ENCODE results near the gene IGSF5. TPM values are rescaled to one million over a fixed set of nuclear protein-coding genes. Genes with fewer than 3 reads are reported as not detected.
A peak's percentile ranks its signal among the peaks of the same experiment; 100 is the strongest.

The IGSF5 gene
- total RNA-seq, 2 donors from 2014 or later: 1.7 TPM; not detected in 1

DNA sequence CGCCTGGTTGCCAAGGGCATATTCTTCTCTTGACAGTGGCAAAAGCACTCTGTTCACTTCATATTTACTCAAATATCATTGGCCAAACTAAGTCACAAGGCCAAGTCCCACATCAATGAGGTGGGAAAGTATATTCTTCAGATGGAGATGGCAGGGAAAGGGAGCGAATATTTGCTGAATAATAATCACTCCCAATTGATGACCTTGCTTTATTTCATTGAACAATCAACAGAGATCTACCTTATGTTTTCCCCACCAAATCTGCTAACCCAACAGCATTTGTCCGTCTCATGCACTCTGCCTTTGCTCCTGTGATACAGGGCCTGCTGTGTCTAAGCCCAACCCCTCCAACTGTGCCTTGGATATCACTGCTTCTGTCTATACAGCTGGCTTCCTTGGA, 77.1 kb downstream of the IGSF5 start:
- TF ChIP-seq POLR2A (IDR thresholded peaks at IDR 0.05) (no peak), POLR2AphosphoS5 (IDR thresholded peaks at IDR 0.05) (no peak)
- TF ChIP-seq, protein P1, sequence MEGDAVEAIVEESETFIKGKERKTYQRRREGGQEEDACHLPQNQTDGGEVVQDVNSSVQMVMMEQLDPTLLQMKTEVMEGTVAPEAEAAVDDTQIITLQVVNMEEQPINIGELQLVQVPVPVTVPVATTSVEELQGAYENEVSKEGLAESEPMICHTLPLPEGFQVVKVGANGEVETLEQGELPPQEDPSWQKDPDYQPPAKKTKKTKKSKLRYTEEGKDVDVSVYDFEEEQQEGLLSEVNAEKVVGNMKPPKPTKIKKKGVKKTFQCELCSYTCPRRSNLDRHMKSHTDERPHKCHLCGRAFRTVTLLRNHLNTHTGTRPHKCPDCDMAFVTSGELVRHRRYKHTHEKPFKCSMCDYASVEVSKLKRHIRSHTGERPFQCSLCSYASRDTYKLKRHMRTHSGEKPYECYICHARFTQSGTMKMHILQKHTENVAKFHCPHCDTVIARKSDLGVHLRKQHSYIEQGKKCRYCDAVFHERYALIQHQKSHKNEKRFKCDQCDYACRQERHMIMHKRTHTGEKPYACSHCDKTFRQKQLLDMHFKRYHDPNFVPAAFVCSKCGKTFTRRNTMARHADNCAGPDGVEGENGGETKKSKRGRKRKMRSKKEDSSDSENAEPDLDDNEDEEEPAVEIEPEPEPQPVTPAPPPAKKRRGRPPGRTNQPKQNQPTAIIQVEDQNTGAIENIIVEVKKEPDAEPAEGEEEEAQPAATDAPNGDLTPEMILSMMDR (IDR thresholded peaks at IDR 0.05): no peak
- WGBS: 83% methylated on average over 3 of the region's 3 CpGs
- Histone ChIP-seq H3K27me3 (replicated peaks; ENCODE audit: insufficient read depth) (no peaks in the 10 kb centered on the region), H3K27ac (no peak overlapping the region), H3K36me3 (no peaks in the 10 kb centered on the region), H3K4me3 (no peak overlapping the region), H3K9me3 (no peaks in the 10 kb centered on the region), H3K4me1 (replicated peaks) (no peaks in the 10 kb centered on the region)
- intact Hi-C loops (cut with DNase I): no loop called here
- no peak for DNase-seq (ENCODE audit: low spot score)

DNA sequence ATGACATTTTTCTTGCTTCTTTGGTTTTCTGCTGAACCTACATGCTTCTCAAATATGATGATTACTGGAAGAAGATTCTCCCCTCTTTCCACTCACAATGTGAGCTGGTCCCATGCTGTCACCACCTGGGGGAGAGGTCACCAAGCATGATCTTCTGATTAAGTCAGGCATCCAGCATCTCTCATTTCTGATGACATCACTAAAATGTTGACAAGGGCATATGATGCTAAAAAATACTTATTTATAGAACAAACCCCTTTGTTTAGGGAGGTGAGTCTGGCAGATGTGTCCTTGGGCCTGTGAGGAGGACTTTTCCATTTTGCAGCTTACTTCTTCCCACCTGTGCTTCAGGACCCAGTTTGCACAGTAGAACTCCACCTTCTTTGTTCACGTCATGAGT, 80.3 kb downstream of the IGSF5 start:
- no peak for TF ChIP-seq POLR2AphosphoS5 (IDR thresholded peaks at IDR 0.05)
- TF ChIP-seq, protein P1 (IDR thresholded peaks at IDR 0.05): no peak
- no peak for TF ChIP-seq POLR2A (IDR thresholded peaks at IDR 0.05)
- no peak for DNase-seq (ENCODE audit: low spot score)
- no peaks in the 10 kb centered on the region for H3K36me3 ChIP-seq
- H3K4me1 ChIP-seq (replicated peaks): no peaks in the 10 kb centered on the region
- intact Hi-C loops (cut with DNase I): no loop called here
- whole genome bisulfite sequencing: 79% methylated on average over 1 of the region's 1 CpG
- no peaks in the 10 kb centered on the region for H3K27me3 ChIP-seq (replicated peaks; ENCODE audit: insufficient read depth)
- H3K27ac ChIP-seq: no peak overlapping the region
- H3K9me3 ChIP-seq: no peaks in the 10 kb centered on the region
- H3K4me3 ChIP-seq: no peak overlapping the region

DNA sequence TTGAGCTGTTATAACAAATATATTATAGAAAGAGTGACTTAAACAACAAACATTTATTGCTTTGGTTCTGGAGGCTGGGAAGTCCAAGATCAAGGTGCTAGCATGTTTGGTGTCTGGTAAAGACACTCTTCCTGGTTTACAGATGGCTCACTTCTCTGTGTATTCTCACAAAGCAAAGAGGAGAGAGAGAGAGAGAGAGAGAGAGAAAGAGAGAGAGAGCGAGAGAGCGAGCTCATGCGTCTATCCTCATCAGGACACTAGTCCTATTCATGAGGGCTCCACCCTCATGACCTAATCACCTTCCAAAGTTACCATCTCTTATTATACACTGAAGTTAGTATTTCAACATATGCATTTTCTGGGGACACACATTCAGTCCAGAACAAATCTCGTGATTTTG, 89.6 kb downstream of the IGSF5 start:
- DNase-seq (ENCODE audit: low spot score): no peak
- intact Hi-C loops (cut with DNase I): no loop called here
- Histone ChIP-seq H3K27me3 (replicated peaks; ENCODE audit: insufficient read depth) (no peaks in the 10 kb centered on the region), H3K4me3 (no peak overlapping the region), H3K36me3 (no peaks in the 10 kb centered on the region), H3K27ac (no peak overlapping the region), H3K4me1 (replicated peaks) (no peaks in the 10 kb centered on the region), H3K9me3 (no peaks in the 10 kb centered on the region)
- WGBS: 93% methylated on average over 4 of the region's 4 CpGs
- TF ChIP-seq POLR2A (IDR thresholded peaks at IDR 0.05) (no peak), POLR2AphosphoS5 (IDR thresholded peaks at IDR 0.05) (no peak)
- TF ChIP-seq, protein P1 (IDR thresholded peaks at IDR 0.05): no peak

DNA sequence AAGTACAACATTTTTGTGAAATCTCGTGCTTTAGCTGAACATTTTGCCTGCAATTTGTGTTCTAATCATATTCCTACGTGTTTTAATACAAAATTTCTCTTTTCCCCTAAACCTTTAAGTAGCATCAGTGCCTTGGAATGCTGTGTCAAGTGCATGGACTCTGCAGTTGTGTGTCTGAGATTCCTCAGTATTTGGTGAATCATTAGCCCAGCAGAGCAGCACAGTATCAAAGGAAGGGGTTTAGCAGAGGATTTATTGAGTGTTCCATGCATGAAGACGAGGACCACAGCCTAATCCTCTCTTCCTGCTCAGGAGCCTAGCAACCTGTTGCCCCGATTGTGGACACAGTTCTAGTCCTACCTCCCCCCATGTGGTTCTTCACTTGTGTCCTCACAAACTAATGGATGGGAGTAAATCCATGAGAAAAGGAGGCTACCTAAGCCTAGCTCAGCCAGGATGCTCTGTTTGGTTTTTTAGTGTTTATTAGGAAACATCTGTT, 92.9 kb downstream of the IGSF5 start:
- Histone ChIP-seq H3K4me3 (no peak overlapping the region), H3K4me1 (replicated peaks) (no peaks in the 10 kb centered on the region), H3K9me3 (no peaks in the 10 kb centered on the region), H3K27me3 (replicated peaks; ENCODE audit: insufficient read depth) (no peaks in the 10 kb centered on the region), H3K36me3 (no peaks in the 10 kb centered on the region), H3K27ac (no peak overlapping the region)
- intact Hi-C loops (cut with DNase I): no loop called here
- DNase-seq (ENCODE audit: low spot score): no peak
- TF ChIP-seq, protein P1 (IDR thresholded peaks at IDR 0.05): no peak
- no peak for TF ChIP-seq POLR2AphosphoS5 (IDR thresholded peaks at IDR 0.05)
- no peak for TF ChIP-seq POLR2A (IDR thresholded peaks at IDR 0.05)
- WGBS: 68% methylated on average over 4 of the region's 4 CpGs

DNA sequence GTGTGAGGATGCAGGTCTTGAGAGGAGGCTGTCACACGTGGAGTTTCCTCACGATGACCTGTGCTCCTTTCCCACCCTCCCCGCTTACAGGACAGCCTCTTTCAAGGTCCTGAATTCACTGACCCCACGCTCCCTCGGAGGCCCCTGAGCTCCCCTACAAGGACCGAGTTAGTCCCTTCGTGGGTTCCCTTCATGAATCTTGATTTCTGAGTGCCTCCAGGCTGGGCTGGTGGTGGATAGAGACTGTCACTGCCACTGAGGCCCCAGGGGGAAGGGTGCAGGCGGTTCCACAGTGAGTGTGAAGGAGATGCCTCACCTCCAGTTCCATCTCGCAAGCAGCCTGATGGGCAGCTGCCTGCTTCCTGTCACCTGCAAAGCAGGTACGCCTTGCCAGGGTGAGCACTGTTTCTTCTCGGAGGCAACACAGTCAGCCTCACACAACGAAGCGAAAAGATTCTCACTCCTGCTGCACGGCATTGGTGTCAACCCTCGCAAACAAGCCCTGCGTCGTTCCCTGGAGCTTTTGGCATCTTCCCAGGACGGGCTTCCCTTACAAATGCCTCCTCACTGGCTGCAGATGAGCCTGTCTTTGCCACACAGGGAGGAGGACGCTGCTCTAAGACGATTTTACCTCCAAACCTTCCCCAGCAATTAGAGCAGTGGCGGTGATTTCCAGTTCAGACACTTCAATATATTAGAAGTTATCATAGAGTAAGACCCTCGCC, 95.6 kb downstream of the IGSF5 start:
- Histone ChIP-seq H3K4me3 (no peak overlapping the region), H3K27ac (no peak overlapping the region), H3K9me3 (no peaks in the 10 kb centered on the region), H3K36me3 (no peaks in the 10 kb centered on the region), H3K27me3 (replicated peaks; ENCODE audit: insufficient read depth) (no peaks in the 10 kb centered on the region), H3K4me1 (replicated peaks) (no peaks in the 10 kb centered on the region)
- TF ChIP-seq POLR2A (IDR thresholded peaks at IDR 0.05): no peak
- TF ChIP-seq, protein P1 (IDR thresholded peaks at IDR 0.05): no peak
- no peak for TF ChIP-seq POLR2AphosphoS5 (IDR thresholded peaks at IDR 0.05)
- 56% methylated on average over 22 of the region's 22 CpGs for WGBS
- intact Hi-C loops (cut with DNase I): no loop called here
- peak; percentile 12 for DNase-seq (ENCODE audit: low spot score)
